ENCODE data around the gene CFD.

The CFD gene

DNA sequence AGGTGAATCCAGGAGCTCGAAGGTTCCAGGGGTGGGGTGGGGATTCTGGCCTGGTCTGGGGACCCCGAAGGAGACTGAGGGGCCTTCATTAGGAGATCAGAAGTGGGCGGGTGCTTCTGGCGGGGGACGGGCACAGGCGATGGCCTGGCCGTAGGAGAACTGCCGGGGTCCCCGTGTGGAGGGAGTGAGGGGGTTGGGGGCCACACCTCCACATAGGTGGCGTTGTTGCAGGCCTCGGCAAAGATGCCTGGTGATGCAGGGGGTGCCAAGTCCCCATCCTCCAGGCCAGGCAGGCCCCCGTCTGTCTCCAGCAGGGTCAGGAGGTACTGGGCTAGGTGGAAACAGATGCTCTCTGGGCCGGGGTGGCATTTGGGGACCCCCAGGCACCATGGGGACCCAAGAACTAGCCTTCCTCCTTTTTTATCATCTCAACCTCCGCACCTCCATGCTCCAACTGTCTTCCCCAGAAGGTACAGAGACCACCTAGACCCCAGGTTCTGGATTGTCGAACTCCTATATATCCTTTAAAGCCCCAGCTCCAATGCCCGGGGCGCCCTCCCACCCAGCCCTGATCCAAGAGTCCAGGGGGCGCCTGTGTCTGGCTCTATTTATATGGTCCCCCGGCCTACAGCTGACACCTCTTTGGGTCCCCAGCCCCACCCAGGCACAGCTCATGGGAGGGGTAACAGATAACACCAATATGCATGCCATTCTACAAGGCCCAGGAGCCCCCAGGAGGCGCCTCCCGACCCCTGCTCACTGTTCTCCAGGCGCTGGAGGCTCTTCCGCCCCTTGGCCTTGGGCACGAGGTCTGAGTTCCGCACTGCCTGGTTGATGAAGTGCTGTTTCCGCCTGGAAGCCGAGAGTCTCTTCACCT is 42.0 kb downstream of the CFD start:
- intact Hi-C loops (cut with DNase I): no loop called here
- DNase-seq: no peak

DNA sequence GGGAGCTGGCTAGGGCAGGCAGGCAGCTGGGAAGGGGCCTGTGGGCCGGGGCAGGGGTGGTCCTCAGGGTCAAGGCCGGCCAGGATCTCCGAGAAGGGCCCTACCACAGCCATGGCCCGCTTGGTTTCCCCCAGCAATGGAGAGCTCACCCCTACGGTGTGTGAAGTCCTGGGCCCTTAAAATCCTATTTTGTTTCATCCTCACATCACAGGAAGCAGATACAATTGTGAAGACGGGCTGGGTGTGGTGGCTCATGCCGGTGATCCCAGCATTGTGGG is 42.6 kb downstream of the CFD start:
- DNase-seq: no peak
- intact Hi-C loops (cut with DNase I): no loop called here

DNA sequence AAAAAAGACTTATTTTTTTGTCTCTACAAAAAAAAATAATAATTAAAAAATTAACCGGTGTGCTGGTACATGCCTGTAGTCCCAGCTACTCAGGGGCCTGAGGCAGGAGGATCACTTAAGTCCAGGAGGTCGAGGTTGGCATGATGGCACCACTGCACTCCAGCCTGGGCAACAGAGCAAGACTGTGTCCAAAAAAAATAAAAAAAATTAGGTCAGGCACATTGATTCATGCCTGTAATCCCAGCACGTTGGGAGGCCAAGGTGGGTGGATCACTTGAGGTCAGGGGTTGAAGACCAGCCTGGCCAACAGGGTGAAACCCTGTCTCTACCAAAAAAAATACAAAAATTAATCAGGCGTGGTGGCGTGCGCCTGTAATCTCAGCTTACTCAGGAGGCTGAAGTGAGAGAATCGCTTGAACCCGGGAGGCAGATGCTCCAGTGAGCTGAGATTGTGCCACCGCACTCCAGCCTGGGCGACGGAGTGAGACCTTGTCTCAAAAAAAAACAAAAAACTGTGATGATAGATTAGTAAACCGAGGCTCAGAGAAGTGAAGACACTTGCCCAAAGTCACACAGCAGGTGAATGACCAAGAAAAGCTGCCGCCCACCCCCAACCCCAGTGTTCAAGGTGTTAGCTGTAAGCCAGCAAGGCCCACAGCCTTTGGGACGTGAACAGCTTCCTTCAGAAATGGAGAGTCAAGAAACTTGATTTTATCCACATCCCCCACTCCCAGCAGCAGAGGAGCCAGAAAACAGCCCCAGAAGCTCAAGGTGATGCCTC is 43.2 kb downstream of the CFD start:
- intact Hi-C loops (cut with DNase I): no loop called here
- no peak for DNase-seq

DNA sequence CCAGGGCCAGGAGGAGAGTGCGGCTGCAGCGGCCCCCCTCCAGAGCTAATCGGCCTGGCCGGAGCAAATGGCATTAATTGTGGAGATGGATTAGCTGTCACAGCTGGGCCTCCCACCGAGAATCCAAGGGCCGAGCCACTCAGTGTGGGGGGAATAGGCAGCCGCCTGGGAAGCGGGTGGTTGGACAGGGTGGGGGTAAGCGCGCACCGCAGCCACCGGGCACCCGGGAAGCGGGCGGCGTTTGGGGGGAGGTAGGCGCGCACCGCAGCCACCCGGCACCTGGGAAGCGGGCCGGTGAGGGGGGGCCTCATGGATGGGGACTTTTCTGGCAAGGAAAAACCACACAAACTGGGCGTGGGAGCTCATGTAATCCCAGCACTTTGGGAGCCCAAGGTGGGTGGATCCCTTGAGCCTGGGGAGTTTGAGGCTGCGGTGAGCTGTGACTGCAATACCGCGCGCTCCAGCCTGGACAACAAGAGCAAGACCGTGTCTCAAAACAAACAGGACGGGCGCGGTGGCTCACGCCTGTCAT is 43.9 kb downstream of the CFD start:
- intact Hi-C loops (cut with DNase I): no loop called here
- DNase-seq: no peak

DNA sequence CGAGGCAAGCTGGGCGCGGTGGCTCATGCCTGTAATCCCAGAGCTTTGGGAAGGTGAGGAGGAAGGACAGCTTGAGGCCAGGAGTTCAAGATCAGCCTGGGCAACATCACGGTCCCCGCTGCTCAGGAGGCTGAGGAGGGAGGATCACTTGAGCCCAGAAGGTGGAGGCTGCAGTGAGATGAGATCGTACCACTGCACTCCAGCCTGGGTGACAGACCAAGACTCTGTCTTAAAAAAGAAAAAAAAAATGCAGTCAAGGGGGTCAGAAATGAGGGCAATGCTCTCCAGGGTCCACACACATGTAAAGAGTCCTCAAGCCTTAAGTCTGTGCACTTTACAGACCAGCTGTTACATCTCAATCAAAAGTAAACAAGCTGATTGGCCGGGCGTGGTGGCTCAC is 45.1 kb downstream of the CFD start:
- intact Hi-C loops (cut with DNase I): no loop called here
- DNase-seq: no peak

DNA sequence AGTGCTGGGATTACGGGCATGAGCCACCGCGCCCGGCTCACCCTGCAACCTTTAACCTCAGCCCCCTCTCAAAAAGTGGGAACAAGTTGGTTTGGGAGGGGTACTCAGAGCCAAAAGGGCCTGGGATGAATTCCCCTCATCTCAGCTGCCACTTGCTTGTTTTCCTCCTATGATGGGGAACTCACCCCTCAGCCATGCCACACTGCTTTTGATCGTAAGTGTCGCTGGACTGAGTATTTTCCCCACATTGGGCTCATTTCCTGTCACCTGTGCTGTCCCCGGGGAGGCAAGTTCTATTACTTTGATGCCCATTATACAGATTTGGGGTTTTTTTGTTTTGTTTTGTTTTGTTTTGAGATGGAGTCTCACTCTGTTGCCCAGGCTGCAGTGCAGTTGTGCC is 47.0 kb downstream of the CFD start:
- no peak for DNase-seq
- intact Hi-C loops (cut with DNase I): no loop called here

DNA sequence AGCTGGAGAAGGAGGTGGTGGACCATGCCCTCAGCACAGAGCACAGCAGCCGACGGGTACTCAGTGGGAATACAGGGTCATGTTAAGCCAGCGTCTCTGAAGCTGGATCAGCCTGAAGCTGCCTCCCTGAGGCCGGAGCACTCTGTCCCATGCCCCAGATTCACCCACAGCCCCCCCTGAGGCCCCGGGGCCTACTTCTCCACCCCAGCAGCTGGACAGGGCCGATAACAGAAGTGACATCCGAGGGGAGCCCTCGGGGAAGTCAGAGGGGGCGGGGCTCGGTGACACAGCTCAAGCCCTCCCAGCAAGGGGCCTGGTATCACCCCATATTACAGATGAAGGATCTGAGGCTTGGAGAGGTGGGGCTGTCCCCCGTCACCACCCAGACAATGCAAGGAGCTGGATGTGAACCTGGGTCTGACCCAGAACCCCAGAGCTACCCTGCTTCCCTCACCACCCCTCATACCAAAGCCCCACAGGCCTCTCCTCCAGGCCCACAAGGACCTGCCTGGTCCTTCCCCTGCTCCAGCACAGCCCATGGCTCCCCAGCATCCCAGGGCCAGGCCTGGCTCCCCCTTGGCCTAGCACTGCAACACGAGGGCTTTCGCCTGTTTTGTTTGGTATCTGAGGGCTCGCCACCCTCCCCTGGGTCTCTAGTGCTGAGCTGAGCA is 47.9 kb downstream of the CFD start:
- intact Hi-C loops (cut with DNase I): no loop called here
- DNase-seq: no peak

DNA sequence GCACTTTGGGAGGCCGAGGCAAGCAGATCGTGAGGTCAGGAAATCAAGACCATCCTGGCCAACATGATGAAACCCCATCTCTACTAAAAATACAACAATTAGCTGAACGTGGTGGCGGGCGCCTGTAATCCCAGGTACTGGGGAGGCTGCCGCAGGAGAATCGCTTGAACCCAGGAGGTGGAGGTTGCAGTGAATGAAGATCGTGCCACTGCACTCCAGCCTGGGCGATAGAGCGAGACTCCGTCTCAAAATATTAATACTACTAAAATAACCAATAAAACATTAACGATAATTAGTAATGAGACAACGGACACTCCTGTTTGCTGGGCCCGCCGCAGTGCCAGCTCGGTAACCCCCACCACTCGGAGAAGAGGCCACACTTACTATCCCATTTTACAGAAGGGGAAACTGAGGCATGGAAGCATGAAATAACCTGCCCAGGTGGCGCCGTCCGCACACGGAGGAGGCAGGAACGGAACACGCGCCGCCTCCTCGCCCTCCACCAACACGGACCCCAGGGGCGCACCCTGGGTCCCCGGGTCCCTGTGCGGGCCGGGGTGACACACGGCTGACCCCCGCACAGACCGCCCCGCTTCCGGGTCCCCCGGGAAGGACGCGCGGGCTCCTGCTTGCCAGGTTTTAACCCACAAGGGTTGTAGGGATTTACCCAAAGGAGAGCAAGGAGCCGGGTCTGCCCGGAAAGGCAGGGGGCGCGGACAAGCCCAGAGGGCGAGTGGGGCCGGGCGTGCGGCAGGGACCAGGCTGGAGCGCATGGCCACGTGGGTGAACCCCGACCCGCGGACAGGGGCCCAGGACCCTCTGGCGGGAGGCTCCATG is 52.0 kb downstream of the CFD start:
- no peak for DNase-seq
- intact Hi-C loops (cut with DNase I): no loop called here

DNA sequence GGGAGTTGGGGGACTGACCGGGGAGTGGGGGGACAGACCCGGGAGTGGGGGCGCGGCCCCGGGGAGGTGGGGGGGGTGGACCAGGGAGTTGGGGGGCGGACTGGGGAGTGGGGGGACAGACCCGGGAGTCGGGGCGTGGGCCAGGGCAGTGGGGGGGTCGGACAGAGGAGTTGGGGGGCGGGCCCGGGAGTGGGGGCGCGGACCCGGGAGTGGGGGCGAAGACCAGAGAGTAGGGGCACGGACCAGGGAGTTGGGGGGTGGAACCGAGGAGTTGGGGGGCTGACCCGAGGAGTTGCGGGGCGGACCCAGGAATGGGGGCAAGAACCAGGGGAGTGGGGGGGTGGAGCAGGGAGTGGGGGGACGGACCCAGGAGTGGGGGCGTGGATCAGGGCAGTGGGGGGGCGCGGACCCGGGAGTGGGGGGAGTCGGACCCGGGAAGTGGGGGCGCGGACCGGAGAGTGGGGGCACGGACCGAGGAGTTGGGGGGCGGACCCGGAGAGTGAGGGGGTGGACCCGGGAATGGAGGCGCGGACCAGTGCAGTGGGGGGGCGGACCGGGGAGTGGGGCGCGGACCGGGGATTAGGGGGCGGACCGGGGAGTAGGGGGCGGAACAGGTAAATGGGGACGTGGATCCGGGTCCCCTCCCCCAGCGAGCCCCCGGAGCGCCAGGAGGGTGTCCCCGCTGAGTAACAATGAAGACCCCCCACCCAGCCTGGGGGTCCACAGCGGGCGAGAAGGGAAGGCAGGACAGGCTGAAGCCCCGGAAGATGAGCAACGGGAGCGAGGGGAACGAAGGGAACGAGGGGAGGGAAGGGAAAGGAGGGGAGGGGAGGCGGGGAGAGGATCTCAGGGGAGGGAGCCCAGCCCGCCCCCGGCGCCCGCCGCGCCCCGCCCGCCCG is 53.0 kb downstream of the CFD start:
- DNase-seq: no peak
- intact Hi-C loops (cut with DNase I): no loop called here

Measured in posterior cingulate gyrus (tissue), 11 donors.